HG03575 (cell line): Measurements from ENCODE around the gene TTC3.
"Not testable (repeated sequence)": the region's sequence is repeated elsewhere in the genome, so short reads cannot be mapped to it uniquely, and the experiment has no call there.

ENCODE experiments used
- ATAC-seq: cut with Tn5 transposase; IDR thresholded peaks from one replicate; pipeline ENCODE4 v1.9.1; 2021; ENCODE audit not compliant: unreplicated experiment, insufficient number of reproducible peaks, low FRiP score; ENCODE audit errors: extremely low read depth

The TTC3 gene

DNA sequence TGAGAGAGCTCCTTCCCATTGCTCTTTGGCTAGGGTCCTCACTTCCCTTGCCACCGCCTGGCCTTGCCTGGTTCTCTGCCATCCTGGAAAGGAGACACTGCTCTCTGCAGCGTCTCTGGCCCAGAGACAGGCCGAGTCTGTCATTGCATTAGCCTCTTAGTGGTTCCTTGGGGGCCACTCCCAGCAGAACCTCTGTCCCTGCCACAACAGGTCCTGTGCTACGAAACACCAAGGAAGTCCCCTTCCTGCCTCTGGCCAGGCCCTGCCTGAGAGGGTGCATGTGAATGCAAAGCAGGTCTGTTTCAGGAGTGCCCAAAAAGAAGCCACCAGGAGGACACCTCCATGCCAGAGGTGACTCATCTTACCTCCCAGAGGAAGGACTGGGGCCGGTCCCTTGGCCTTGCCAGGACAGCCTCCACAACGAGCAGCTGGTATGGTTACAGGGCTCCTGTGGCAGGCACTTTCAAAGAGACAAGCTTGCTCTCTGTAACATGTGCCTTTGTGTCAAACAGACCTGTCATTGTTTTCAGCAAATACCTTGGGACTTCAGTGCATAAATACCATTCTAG, 134.5 kb downstream of the TTC3 start:
- no peak for ATAC-seq

DNA sequence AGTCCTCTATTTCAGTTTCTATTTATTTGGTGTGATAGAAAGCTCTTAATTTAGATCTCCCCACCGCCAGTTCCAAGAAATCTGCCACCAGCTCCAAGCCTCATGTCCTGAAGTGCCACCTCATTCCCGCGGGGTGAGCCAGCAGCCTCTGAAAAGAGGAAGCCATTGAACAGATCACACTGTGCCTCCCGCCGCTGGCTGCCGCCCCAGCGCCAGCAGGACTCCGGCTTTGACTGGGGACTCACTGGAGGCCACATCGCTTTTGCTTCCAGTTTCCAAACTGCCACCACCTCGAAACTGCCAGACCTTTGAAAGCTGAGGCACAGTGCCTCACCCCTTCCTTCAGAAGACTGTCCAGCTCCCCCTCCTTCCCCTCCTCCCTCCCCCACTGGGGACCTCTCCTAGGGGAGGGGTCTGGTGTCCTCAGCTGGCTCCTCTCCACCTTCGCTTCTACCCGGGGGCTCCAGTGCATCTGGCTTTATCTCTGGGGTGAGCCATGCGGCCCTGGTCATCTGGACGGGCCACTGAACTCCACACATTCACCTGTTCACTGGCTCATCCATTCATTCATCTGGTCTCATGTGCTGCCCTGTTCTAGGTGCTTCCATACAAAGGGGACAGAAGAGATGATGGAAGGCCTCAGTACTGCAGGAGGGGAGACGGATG, 135.1 kb downstream of the TTC3 start:
- ATAC-seq: no peak

DNA sequence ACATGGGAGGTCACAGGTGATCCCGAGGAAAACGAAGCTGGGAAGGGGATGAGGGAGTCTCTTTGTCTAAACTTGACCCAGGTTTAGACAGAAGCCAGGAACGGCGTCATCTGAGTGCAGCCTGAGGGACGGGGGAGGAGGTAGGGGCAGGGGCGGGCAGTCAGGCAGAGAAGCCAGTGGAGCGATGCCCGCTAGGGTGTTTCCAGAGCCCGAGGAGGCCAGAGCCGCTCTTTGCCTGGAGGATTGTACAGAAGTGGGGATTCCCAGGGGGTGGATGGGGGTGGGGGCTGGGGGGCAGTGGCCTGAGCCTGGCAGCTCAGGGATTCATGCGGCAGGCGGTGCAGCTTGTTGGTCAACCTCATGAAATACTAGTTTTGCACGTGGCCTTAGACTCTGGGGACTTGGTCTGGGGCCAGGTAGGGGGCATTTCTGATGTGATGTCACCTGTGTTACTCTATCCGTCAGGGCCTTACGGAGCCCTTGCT, 135.7 kb downstream of the TTC3 start:
- no peak for ATAC-seq

DNA sequence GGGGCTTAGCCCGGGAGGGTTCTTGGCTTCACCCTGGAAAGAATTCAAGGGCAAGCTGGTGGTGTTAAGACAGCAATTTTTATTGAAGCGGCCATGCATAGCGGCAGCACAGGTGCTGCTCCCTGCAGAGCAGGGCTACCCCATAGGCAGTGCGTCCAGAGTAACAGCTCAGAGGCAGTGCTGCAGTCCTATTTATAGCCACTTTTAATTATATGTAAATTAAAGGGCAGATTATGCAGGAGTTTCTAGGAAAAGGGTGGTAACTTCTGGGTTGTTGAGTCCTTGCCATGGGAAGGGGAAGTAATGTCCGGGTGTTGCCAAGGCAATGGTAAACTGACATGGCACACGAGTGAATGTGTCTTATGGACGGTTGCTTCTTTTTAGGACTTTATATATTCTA, 137.1 kb downstream of the TTC3 start:
- ATAC-seq: no peak

DNA sequence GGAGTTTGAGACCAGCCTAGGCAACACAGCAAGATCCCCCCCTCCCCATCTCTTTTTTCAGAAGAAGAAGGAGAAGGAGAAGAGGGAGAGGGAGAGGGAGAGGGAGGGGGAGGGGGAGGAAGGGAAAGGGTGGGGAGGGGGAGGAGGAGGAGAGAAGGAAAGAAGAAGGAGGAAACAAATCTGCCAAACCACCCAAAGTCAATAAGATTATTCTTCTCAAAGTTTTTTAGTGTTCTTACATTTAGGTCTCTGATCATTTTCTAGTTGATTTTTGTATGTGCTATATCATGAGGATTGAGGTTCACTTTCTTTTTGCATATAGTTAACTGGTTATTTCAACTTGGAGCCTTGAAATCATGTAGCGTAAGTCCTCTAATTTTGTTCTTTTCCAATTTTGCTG, 137.7 kb downstream of the TTC3 start:
- ATAC-seq: no peak

DNA sequence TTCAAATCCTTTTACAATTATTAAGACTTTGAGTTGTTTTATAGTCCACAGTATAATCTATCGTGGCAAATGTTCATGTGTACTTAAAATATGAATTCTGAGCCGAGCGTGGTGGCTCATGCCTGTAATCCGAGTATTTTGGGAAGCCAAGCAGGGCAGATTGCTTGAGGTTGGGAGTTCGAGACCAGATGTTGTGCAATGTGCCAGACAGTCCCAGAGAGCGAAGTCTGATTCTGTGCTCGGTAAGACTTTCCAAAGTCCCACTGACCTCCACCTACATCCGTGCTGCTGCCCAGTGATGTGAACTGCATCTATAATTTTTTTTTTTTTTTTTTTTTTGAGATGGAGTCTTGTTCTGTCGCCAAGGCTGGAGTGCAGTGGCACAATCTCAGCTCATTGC, 141.9 kb downstream of the TTC3 start:
- no peak for ATAC-seq

DNA sequence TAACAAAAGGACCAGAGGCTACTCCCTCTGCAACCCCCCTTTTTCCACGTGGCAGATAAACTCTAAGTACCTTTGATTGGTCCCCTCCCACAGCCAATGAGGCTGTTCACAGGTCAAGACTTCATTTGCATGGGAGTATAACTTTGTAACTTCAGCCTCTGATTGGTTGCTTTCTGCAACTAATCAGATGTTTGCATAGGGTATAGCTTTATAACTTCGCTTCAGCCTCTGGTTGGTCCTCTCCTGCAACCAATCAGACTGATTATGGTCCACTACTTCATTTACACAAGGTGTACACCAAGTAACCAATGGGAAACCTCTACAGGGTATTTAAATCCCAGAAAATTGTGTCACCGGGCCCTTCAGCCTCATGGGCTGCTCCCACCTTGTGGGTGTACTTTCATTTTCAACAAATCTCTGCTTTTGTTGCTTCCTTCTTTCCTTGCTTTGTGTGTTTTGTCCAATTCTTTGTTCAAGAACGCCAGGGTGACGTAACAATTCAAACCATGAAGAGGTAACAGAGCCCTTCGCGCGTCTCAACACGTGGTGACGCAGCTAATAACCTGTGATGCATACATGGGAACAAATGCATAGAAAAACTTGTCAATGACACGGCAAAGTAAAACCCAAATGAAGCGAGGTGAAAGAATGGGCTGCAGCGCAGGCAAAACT, 146.8 kb downstream of the TTC3 start:
- ATAC-seq: no peak

DNA sequence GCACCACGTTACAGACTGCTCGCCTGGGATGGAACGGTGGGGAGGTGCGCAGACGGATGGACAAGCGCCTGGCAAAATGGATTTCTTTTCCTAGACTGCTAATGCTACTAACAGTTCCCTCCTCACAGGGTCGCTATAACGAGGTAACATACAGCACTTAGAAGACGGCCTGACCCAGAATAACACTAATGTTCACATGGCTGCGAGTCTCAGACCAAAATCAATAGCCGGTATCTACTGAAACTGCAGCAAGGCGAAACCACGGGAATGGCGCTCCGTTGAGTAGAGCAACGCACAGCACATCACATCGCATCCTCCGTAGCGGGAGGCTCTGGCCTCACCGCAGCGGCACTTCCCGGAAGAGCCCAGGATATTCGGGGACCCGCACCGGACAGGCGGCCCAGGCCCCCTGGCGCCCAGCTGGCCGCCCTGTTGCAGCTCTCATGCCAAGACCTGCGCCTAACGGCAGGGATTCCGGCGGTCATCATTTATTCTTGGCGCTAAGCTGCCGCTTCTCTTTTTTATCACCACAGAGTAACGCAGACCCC, 147.5 kb downstream of the TTC3 start:
- peak; percentile 8 for ATAC-seq

DNA sequence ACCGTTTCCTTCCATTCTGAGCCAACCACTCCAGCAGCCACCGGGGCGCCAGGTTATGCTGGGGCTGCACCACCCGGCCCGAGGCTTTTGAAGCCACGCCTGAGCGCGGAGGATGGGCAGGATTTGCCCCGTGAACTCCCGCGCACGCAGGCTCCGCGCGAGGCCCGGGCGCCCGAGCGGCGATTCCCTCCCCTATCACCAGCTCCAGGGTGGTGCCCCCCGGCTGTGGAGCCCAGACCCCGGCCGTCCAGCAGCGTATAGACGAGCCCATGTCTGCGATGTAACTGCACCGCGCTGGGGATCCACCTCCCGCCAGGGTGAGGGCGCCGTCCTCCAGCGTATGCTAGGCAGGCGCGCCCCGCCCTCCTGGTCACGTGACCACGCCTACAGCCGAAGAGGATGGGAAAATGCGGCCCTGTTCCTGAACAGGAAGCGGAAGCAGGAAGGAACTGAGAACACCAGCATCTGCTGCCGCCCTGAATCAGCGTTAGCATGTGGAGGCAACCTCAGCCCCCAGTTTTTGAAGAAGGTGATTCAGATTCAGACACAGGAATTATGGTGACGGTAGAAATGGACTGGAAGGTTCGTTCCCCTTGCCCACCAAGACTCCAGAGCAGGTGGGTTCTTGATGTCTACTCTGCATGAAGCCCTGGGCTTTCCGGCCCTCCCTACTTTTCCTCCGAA, 148.1 kb downstream of the TTC3 start:
- peak; percentile 43 for ATAC-seq

DNA sequence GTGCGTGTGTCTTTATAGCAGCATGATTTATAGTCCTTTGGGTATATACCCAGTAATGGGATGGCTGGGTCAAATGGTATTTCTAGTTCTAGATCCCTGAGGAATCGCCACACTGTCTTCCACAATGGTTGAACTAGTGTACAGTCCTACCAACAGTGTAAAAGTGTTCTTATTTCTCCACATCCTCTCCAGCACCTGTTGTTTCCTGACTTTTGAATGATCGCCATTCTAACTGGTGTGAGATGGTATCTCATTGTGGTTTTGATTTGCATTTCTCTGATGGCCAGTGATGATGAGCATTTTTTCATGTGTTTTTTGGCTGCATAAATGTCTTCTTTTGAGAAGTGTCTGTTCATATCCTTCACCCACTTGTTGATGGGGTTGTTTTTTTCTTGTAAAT, 149.2 kb downstream of the TTC3 start:
- ATAC-seq: not testable (repeated sequence)

DNA sequence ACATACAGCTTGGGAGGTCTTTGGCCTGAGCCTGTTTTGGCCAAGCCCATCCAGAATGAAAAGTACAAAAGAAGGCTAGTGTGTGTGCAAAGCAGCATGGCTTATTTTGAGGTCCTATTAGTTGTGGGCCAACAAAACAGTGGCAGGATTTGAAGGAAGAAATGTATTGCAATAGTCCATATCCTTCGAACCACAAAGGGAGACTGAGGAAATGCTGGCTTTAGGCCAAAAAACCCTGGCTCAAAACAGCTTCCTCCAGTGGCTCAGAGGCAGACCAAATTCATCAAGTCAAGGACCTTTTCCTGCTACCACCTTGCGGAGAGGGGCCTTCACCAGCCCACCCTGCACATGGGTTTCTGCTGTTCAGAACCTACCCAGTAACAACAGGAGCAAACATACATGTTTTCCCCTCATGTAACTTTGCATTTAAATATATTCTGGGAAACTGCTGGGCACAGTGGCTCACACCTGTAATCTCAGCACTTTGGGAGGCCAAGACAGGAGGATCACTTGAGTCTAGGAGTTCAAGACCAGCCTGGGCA, 150.8 kb downstream of the TTC3 start:
- no peak for ATAC-seq

DNA sequence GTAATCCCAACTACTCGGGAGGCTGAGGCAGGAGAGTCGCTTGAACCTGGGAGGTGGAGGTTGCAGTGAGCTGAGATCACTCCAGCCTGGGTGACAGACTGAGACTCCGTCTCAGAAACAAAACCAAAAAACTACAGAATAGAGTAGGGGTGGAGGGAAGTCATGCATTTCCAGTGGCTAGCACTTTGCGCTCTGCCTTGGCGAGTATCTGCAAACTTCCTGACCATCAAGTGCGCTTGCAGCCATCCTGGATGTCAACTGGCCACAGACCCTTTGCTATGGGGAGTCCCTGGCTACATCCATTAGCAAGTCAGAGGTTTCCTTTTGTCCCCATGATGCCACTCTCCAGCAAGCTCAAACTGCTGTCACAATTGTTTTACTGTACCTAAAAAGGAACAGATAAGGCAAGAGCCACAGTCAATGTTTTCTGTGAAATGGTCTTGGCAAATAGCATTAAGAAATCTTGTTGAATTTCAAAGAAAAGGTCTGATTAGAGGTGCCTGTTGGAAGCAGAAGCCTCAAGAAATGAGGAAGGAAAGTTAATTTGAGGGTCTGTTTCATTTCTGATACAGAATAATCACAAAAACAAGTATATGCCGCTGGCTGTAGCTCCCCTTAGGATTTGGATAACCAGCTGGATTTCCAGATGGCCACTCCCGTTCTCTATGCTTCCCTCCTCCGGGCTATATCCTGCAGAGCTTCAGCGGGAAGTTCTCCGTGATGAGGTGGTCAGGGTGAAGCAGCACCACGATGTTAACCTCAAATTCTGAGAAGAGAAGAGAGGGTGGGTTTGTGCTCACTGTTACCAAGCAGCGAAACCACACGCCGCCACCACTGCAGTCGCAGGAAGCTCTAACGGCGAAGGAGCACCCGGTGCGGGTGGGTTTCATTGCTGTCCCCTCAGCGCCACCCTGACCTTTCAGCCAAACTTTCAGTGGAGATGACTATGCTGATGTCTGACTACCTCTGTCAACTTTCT, 152.1 kb downstream of the TTC3 start:
- ATAC-seq: no peak

DNA sequence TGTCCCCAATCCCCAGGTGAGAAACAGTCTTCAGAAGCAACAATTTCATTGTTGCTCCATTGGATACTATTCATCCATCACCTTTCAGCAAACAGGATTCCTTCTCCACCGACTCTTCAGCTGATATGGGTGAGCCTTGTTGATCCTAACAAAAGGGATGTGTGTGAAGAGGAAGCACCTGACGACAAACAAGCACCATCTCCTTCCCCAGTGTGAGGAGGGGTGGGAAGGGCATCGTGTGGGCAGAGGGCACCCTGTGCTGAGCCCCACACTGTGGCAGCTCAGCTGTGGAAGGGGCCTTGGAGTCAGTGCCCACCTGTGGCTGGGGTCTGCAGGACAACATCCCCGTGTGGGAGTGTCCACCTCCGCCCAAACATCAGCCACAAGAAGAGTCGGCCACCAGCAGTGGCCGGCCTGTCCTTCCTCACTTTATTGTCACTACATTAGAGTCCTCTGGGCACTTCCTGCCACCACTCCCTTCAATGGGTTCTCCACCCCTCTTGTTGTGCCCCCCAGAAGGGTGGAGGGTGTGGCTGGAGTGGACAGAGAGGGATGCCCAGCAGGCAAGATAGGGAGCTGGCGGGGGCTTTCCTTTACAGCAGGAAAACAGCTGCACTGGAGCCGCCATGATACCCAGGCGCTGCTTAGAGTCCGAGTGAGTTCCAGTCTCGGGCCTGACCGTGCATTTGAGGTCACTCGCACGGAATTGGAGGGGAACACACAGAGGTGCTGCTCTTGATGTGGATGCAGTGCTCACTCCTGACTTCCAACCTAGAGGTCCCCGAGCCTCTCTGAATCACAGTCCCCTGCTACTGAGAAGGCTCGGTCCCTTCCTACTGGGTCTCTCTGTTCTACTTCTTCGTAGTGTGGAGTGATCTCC, 153.2 kb downstream of the TTC3 start:
- no peak for ATAC-seq

DNA sequence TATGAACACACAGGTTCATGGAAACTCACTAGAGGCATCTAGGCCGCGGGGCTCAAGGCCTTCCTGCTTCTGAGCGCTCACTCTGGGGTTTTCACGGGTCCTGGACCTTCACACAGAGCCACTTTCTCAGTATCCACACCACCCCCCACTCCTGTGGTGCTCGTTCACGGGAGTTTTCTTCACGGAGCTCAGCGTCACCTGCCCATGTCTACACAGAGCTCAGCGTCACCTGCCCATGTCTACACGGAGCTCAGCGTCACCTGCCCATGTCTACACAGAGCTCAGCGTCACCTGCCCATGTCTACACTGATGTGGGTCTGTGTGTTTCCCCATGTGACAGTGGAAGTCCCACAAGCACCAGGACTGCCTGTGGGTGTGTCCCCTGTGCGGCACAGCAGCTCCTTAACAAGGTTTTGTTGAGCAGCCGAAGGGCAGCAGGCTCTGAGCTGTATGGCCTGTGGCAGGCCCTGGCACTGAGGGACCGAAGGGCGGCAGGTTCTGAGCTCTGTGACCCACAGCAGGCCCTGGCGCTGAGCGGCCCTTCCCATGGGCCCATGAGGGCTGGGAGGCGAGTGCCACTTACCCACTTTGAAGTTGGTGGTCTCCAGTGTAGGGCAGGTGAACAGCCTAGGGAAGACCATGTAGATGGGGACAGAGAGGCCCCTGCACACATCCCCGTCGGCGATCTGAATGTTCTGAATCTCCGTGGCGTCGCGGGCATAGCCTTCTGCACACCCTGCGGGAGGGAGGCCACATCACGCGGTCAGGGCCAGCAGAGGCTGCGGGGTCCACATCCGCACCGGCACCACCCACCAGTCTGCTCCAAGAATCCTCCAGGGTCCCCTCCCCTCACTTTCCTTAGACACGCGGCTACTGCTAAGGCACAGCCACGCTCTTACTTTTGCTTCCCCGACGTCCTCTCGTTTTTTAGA, 154.3 kb downstream of the TTC3 start:
- ATAC-seq: no peak

DNA sequence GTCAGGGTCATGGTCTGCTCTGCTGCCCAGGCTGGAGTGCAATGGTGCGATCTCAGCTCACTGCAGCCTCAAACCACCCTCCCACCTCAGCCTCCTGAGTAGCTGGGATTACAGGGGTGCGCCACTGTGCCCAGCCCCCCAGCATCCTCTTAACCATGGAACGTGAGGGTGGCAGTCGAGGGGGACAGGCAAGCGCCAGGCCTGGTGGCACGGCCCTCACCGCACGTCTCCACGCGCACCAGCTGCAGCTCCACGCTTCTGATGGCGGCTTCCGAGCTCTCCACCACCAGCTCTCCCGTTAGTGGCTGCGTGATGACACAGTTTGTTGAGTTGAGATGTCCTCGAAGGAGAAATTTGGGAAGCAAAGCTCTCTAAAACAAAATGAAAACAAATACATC, 154.9 kb downstream of the TTC3 start:
- ATAC-seq: no peak

DNA sequence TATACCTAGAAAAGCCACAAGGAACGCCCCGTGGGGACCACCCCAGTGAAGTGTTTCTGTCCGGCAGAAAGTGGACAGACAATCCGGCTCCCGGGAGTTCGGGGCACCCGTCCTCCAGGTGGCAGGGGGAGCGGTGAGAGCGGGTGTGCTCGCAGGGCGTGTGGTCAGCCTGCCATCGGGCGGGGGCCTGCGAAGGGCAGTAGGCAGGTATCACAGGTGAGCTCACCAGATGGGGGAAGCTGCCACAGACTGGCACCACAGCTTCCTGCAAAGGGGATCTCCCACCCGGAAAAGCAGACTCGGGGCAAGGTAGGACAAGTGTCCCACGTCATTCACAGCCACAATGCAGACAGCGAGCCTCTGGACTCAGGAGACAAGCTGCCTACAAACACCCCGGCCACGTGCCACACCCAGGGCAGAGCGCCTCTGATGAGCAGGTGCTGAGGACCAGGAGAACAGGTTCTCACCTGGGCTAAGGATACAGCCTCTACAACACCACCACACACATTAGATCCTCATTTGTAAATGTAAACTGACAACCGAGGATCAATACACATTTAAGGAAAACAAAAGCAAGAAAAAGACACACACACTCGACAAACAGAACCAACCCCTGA, 157.7 kb downstream of the TTC3 start:
- no peak for ATAC-seq
